Dendritic cell treated with granulocyte-macrophage colony-stimulating factor and Interleukin-4, amounts not matched to agents 40 ng/mL and 50 ng/mL, for 4 days (primary cell): ENCODE results near the gene SEC31B.

Source experiments
- H3K27ac Mint-ChIP-seq: one replicate; pipeline ENCODE4 v1.8.0; 2022; ENCODE audit warnings: mild to moderate bottlenecking, mixed read lengths
- H3K27me3 Mint-ChIP-seq: one replicate; pipeline ENCODE4 v1.8.0; 2022; ENCODE audit warnings: mild to moderate bottlenecking, mixed read lengths
- H3K36me3 Mint-ChIP-seq: one replicate; pipeline ENCODE4 v1.8.0; 2022; ENCODE audit warnings: low read depth, mixed read lengths
- H3K4me1 Mint-ChIP-seq: one replicate; pipeline ENCODE4 v1.8.0; 2022; ENCODE audit warnings: low read depth, mixed read lengths
- H3K4me3 Mint-ChIP-seq: one replicate; pipeline ENCODE4 v1.8.0; 2022; ENCODE audit warnings: mild to moderate bottlenecking, moderate library complexity, mixed read lengths
- H3K9me3 Mint-ChIP-seq: one replicate; pipeline ENCODE4 v1.8.0; 2022; ENCODE audit warnings: mixed read lengths
- intact Hi-C: fragments of 100-400 bp; cut with micrococcal nuclease; formaldehyde crosslinking; loops from one replicate; pipeline ENCODE4 v1.15.0; 2022

SEC31B gene

GRCh38 chr10:100522107-100522801 is 2.6 kb upstream of the SEC31B start:
- peaks cover 8% of the 10 kb centered on the region for H3K4me1 Mint-ChIP-seq
- no peak overlapping the region for H3K27ac Mint-ChIP-seq
- H3K36me3 Mint-ChIP-seq, result peaks cover 61% of the 10 kb centered on the region
- no peak overlapping the region for H3K4me3 Mint-ChIP-seq
- H3K27me3 Mint-ChIP-seq, result peaks cover 21% of the 10 kb centered on the region
- no peaks in the 10 kb centered on the region for H3K9me3 Mint-ChIP-seq
- intact Hi-C loops, result no loop called here

GRCh38 chr10:100520811-100521210 is 1.1 kb upstream of the SEC31B start:
- intact Hi-C loops, result no loop called here
- no peaks in the 10 kb centered on the region for H3K9me3 Mint-ChIP-seq
- no peak overlapping the region for H3K4me3 Mint-ChIP-seq
- H3K4me1 Mint-ChIP-seq, result peaks cover 8% of the 10 kb centered on the region
- peaks cover 58% of the 10 kb centered on the region for H3K36me3 Mint-ChIP-seq
- no peak overlapping the region for H3K27ac Mint-ChIP-seq
- H3K27me3 Mint-ChIP-seq, result peaks cover 21% of the 10 kb centered on the region

- peaks cover 50% of the 10 kb centered on the region for H3K36me3 Mint-ChIP-seq
- intact Hi-C loops, result loop anchor here (1.0 kb wide), 1 partner anchor 84 kb away; no protein-coding TSS in a partner anchor
- H3K4me3 Mint-ChIP-seq, result no peak overlapping the region
- H3K9me3 Mint-ChIP-seq, result no peaks in the 10 kb centered on the region
- H3K4me1 Mint-ChIP-seq, result peaks cover 8% of the 10 kb centered on the region
- H3K27me3 Mint-ChIP-seq, result peaks cover 21% of the 10 kb centered on the region
- no peak overlapping the region for H3K27ac Mint-ChIP-seq
These were observed 860 bp downstream of the SEC31B start for GRCh38 chr10:100518761-100519241.

- peaks cover 38% of the 10 kb centered on the region for H3K36me3 Mint-ChIP-seq
- H3K27ac Mint-ChIP-seq, result no peak overlapping the region
- intact Hi-C loops, result no loop called here
- H3K27me3 Mint-ChIP-seq, result peaks cover 21% of the 10 kb centered on the region
- H3K9me3 Mint-ChIP-seq, result no peaks in the 10 kb centered on the region
- no peak overlapping the region for H3K4me3 Mint-ChIP-seq
- H3K4me1 Mint-ChIP-seq, result peaks cover 8% of the 10 kb centered on the region
These were observed 2.8 kb downstream of the SEC31B start for GRCh38 chr10:100516847-100517246.

- intact Hi-C loops, result no loop called here
- Mint-ChIP-seq H3K4me1 (peaks cover 15% of the 10 kb centered on the region), H3K27me3 (peaks cover 19% of the 10 kb centered on the region), H3K4me3 (no peak overlapping the region), H3K27ac (no peak overlapping the region), H3K9me3 (no peaks in the 10 kb centered on the region), H3K36me3 (peaks cover 37% of the 10 kb centered on the region)
These were observed 4.0 kb downstream of the SEC31B start for GRCh38 chr10:100515612-100516011.

- H3K36me3 Mint-ChIP-seq, result peaks cover 55% of the 10 kb centered on the region
- no peak overlapping the region for H3K4me3 Mint-ChIP-seq
- peaks cover 9% of the 10 kb centered on the region for H3K4me1 Mint-ChIP-seq
- no peaks in the 10 kb centered on the region for H3K9me3 Mint-ChIP-seq
- no peak overlapping the region for H3K27ac Mint-ChIP-seq
- H3K27me3 Mint-ChIP-seq, result no peaks in the 10 kb centered on the region
- intact Hi-C loops, result no loop called here
These were observed 8.9 kb downstream of the SEC31B start for GRCh38 chr10:100510533-100511308.

GRCh38 chr10:100509241-100509840 is 10.3 kb downstream of the SEC31B start:
- H3K27me3 Mint-ChIP-seq, result no peaks in the 10 kb centered on the region
- H3K4me3 Mint-ChIP-seq, result no peak overlapping the region
- peaks cover 9% of the 10 kb centered on the region for H3K4me1 Mint-ChIP-seq
- intact Hi-C loops, result loop anchor here (2.0 kb wide), 1 partner anchor 171 kb away; no protein-coding TSS in a partner anchor
- H3K36me3 Mint-ChIP-seq, result peaks cover 64% of the 10 kb centered on the region
- no peak overlapping the region for H3K27ac Mint-ChIP-seq
- no peaks in the 10 kb centered on the region for H3K9me3 Mint-ChIP-seq

GRCh38 chr10:100508691-100509150 is 10.9 kb downstream of the SEC31B start:
- no peaks in the 10 kb centered on the region for H3K9me3 Mint-ChIP-seq
- H3K4me1 Mint-ChIP-seq, result peaks cover 9% of the 10 kb centered on the region
- intact Hi-C loops, result loop anchor here (1.0 to 2.0 kb wide), 2 partner anchors 74 to 170 kb away; no protein-coding TSS in a partner anchor
- H3K27me3 Mint-ChIP-seq, result no peaks in the 10 kb centered on the region
- no peak overlapping the region for H3K27ac Mint-ChIP-seq
- peaks cover 62% of the 10 kb centered on the region for H3K36me3 Mint-ChIP-seq
- no peak overlapping the region for H3K4me3 Mint-ChIP-seq

- intact Hi-C loops, result loop anchor here (1.0 to 2.0 kb wide), 2 partner anchors 74 to 169 kb away; no protein-coding TSS in a partner anchor
- no peaks in the 10 kb centered on the region for H3K27me3 Mint-ChIP-seq
- no peaks in the 10 kb centered on the region for H3K9me3 Mint-ChIP-seq
- no peak overlapping the region for H3K27ac Mint-ChIP-seq
- H3K36me3 Mint-ChIP-seq, result peaks cover 62% of the 10 kb centered on the region
- peaks cover 9% of the 10 kb centered on the region for H3K4me1 Mint-ChIP-seq
- no peak overlapping the region for H3K4me3 Mint-ChIP-seq
These were observed 11.4 kb downstream of the SEC31B start for GRCh38 chr10:100508266-100508665.

- no peak overlapping the region for H3K27ac Mint-ChIP-seq
- H3K27me3 Mint-ChIP-seq, result no peaks in the 10 kb centered on the region
- H3K9me3 Mint-ChIP-seq, result no peaks in the 10 kb centered on the region
- peaks cover 9% of the 10 kb centered on the region for H3K4me1 Mint-ChIP-seq
- peaks cover 71% of the 10 kb centered on the region for H3K36me3 Mint-ChIP-seq
- intact Hi-C loops, result no loop called here
- H3K4me3 Mint-ChIP-seq, result no peak overlapping the region
These were observed 12.3 kb downstream of the SEC31B start for GRCh38 chr10:100507357-100507732.

GRCh38 chr10:100506596-100507356 is 12.9 kb downstream of the SEC31B start:
- Mint-ChIP-seq H3K27ac (no peak overlapping the region), H3K4me1 (peaks cover 9% of the 10 kb centered on the region), H3K9me3 (no peaks in the 10 kb centered on the region), H3K4me3 (no peak overlapping the region), H3K27me3 (no peaks in the 10 kb centered on the region), H3K36me3 (peaks cover 77% of the 10 kb centered on the region)
- intact Hi-C loops, result no loop called here

GRCh38 chr10:100505164-100505563 is 14.5 kb downstream of the SEC31B start:
- no peak overlapping the region for H3K4me3 Mint-ChIP-seq
- H3K9me3 Mint-ChIP-seq, result no peaks in the 10 kb centered on the region
- H3K4me1 Mint-ChIP-seq, result no peaks in the 10 kb centered on the region
- peaks cover 85% of the 10 kb centered on the region for H3K36me3 Mint-ChIP-seq
- no peaks in the 10 kb centered on the region for H3K27me3 Mint-ChIP-seq
- no peak overlapping the region for H3K27ac Mint-ChIP-seq
- intact Hi-C loops, result no loop called here

GRCh38 chr10:100504096-100504495 is 15.6 kb downstream of the SEC31B start:
- Mint-ChIP-seq H3K27ac (no peak overlapping the region), H3K9me3 (no peaks in the 10 kb centered on the region), H3K27me3 (no peaks in the 10 kb centered on the region), H3K4me1 (no peaks in the 10 kb centered on the region), H3K4me3 (no peak overlapping the region), H3K36me3 (peaks cover 93% of the 10 kb centered on the region)
- intact Hi-C loops, result no loop called here
